ENCODE measurements around the gene SPCS2. TPM values are rescaled to one million over a fixed set of nuclear protein-coding genes. Genes with fewer than 3 reads are reported as not detected.

Gene SPCS2
- total and polyA plus RNA-seq, 7 donors = 28.8 to 131 (median 46.5) TPM

- H3K27ac ChIP-seq = no peak overlapping the region
- WGBS, 2 donors = 79 to 92% methylated on average over 8 of the region's 8 CpGs
- no peaks in the 10 kb centered on the region for H3K27me3 ChIP-seq
- no peak for DNase-seq
- H3K9me3 ChIP-seq = no peaks in the 10 kb centered on the region
- peaks cover 0 to 10% (median 0%) of the 10 kb centered on the region in 4 donors for H3K36me3 ChIP-seq
- TF ChIP-seq POLR2A (IDR thresholded peaks at IDR 0.05) = no peak
- no peak for TF ChIP-seq CTCF (IDR thresholded peaks at IDR 0.05)
- no peak for TF ChIP-seq POLR2AphosphoS5 (IDR thresholded peaks at IDR 0.05)
- no peak for TF ChIP-seq EP300 (IDR thresholded peaks at IDR 0.05)
- peaks cover 0 to 45% (median 28%) of the 10 kb centered on the region in 4 donors for H3K4me1 ChIP-seq
- intact Hi-C loops (cut with DNase I) = loop anchor here (5.0 kb wide), 1 partner anchor 36 kb away; the partner anchor contains the start of gene NEU3
- H3K4me3 ChIP-seq = no peak overlapping the region
These were observed 2.2 kb downstream of the SPCS2 start for GRCh38 chr11:74951226-74951625.

GRCh38 chr11:74952752-74953151 is 3.7 kb downstream of the SPCS2 start:
- Histone ChIP-seq H3K4me1 (peaks cover 0 to 56% (median 32%) of the 10 kb centered on the region in 4 donors), H3K27me3 (no peaks in the 10 kb centered on the region), H3K27ac (no peak overlapping the region), H3K9me3 (no peaks in the 10 kb centered on the region), H3K4me3 (no peak overlapping the region), H3K36me3 (peaks cover 0 to 10% (median 0%) of the 10 kb centered on the region in 4 donors)
- intact Hi-C loops (cut with DNase I) = loop anchor here (5.0 kb wide), 1 partner anchor 35 kb away; the partner anchor contains the start of gene NEU3
- 83 to 88% methylated on average over 2 of the region's 2 CpGs for WGBS, 2 donors
- no peak for DNase-seq
- TF ChIP-seq POLR2AphosphoS5 (IDR thresholded peaks at IDR 0.05) (no peak), CTCF (IDR thresholded peaks at IDR 0.05) (no peak), EP300 (IDR thresholded peaks at IDR 0.05) (no peak), POLR2A (IDR thresholded peaks at IDR 0.05) (no peak)

GRCh38 chr11:74953451-74953850 is 4.4 kb downstream of the SPCS2 start:
- no peak for DNase-seq
- TF ChIP-seq POLR2A (IDR thresholded peaks at IDR 0.05) (no peak), CTCF (IDR thresholded peaks at IDR 0.05) (no peak), EP300 (IDR thresholded peaks at IDR 0.05) (no peak), POLR2AphosphoS5 (IDR thresholded peaks at IDR 0.05) (no peak)
- Histone ChIP-seq H3K36me3 (peaks cover 0 to 10% (median 0%) of the 10 kb centered on the region in 4 donors), H3K4me3 (no peak overlapping the region), H3K9me3 (no peaks in the 10 kb centered on the region), H3K27me3 (no peaks in the 10 kb centered on the region), H3K27ac (no peak overlapping the region), H3K4me1 (peaks cover 0 to 57% (median 31%) of the 10 kb centered on the region in 4 donors)
- intact Hi-C loops (cut with DNase I) = loop anchor here (5.0 kb wide), 1 partner anchor 34 kb away; the partner anchor contains the start of gene NEU3
- WGBS, 2 donors = 43 to 65% methylated on average over 5 of the region's 5 CpGs

- intact Hi-C loops (cut with DNase I) = loop anchor here (5.0 kb wide), 1 partner anchor 33 kb away; the partner anchor contains the start of gene NEU3
- WGBS, 2 donors = 93 to 95% methylated on average over 1 of the region's 1 CpG
These were observed 5.1 kb downstream of the SPCS2 start for GRCh38 chr11:74954199-74954598.

More at GRCh38 chr11:74954199-74954598, 5.1 kb downstream of the SPCS2 start:
- Histone ChIP-seq H3K36me3 (peaks cover 0 to 10% (median 0%) of the 10 kb centered on the region in 4 donors), H3K4me1 (peaks cover 0 to 65% (median 29%) of the 10 kb centered on the region in 4 donors), H3K27me3 (no peaks in the 10 kb centered on the region), H3K4me3 (no peak overlapping the region), H3K27ac (no peak overlapping the region), H3K9me3 (no peaks in the 10 kb centered on the region)
- no peak for TF ChIP-seq EP300 (IDR thresholded peaks at IDR 0.05)
- TF ChIP-seq POLR2A (IDR thresholded peaks at IDR 0.05) = no peak
- TF ChIP-seq CTCF (IDR thresholded peaks at IDR 0.05) = no peak
- no peak for TF ChIP-seq POLR2AphosphoS5 (IDR thresholded peaks at IDR 0.05)
- no peak for DNase-seq
